Coronary artery (tissue), 2 donors: ENCODE data around the gene DLEC1.

Source experiments
- DNase-seq: peaks from one replicate; pipeline ENCODE4 v3.0.0-alpha.2; 2017; ENCODE audit warnings: low spot score
- H3K27ac ChIP-seq, 2 donors: fragments of 200-600 bp; sonication (generic); one replicate each; pipeline ENCODE4 v1.5.1; 2016 to 2019
- H3K4me3 ChIP-seq: fragments of 200-600 bp; sonication (generic); 2 replicates; pipeline ENCODE4 v1.5.1; 2016; ENCODE audit warnings: mild to moderate bottlenecking, moderate library complexity
- CTCF ChIP-seq: fragments of 200-600 bp; sonication (generic); IDR thresholded peaks from one replicate; pipeline ENCODE4 v1.5.1; 2019; ENCODE audit warnings: antibody characterized with exemption

DLEC1 gene

GRCh38 chr3:38119821-38120692 is 81.0 kb downstream of the DLEC1 start:
- Histone ChIP-seq H3K27ac (no peak overlapping the region), H3K4me3 (no peak overlapping the region)
- DNase-seq, result peak; percentile 52
- no peak for TF ChIP-seq CTCF

- no peak overlapping the region for H3K27ac ChIP-seq
- peak; percentile 72 for DNase-seq
- no peak overlapping the region for H3K4me3 ChIP-seq
- no peak for TF ChIP-seq CTCF
Measured at GRCh38 chr3:38120693-38121450, 81.9 kb downstream of the DLEC1 start.

GRCh38 chr3:38121451-38121831 is 82.4 kb downstream of the DLEC1 start:
- Histone ChIP-seq H3K4me3 (no peak overlapping the region), H3K27ac (no peak overlapping the region)
- no peak for TF ChIP-seq CTCF
- no peak for DNase-seq

- peak; percentile 70 for DNase-seq
- TF ChIP-seq CTCF, result no peak
- H3K27ac ChIP-seq, result no peak overlapping the region
- H3K4me3 ChIP-seq, result no peak overlapping the region
Measured at GRCh38 chr3:38121832-38122461, 82.9 kb downstream of the DLEC1 start.

- peak; percentile 47 for DNase-seq
- no peak overlapping the region for H3K27ac ChIP-seq
- H3K4me3 ChIP-seq, result no peak overlapping the region
- no peak for TF ChIP-seq CTCF
Measured at GRCh38 chr3:38122712-38123290, 83.8 kb downstream of the DLEC1 start.

- no peak for DNase-seq
- H3K4me3 ChIP-seq, result no peak overlapping the region
- no peak for TF ChIP-seq CTCF
- H3K27ac ChIP-seq, result no peak overlapping the region
Measured at GRCh38 chr3:38124324-38125122, 85.5 kb downstream of the DLEC1 start.
